Erythroblast (primary cell): ENCODE results near the gene MIA2.
"Not testable (repeated sequence)": the region's sequence is repeated elsewhere in the genome, so short reads cannot be mapped to it uniquely, and the experiment has no call there.

Experiments used
- GATA1 ChIP-seq: IDR thresholded peaks from 2 replicates; pipeline ENCODE4 v1.6.1; 2011; ENCODE audit warnings: low read depth, mild to moderate bottlenecking, control low read depth, low read length, moderate library complexity
- POLR2A ChIP-seq: IDR thresholded peaks from 2 replicates; pipeline ENCODE4 v1.6.1; 2011; ENCODE audit warnings: mild to moderate bottlenecking, low read length

- TF ChIP-seq POLR2A, GATA1: not testable (repeated sequence)
Measured at GRCh38 chr14:39260161-39260560, 26.4 kb downstream of the MIA2 start.
